Effector CD4-positive, alpha-beta T cell (primary cell): ENCODE data around the gene TMEM139.
A peak's percentile ranks its signal among the peaks of the same experiment; 100 is the strongest.
"Not testable (repeated sequence)": the region's sequence is repeated elsewhere in the genome, so short reads cannot be mapped to it uniquely, and the experiment has no call there.

Source experiments
- DNase-seq: peaks from one replicate; pipeline ENCODE4 v3.0.0-alpha.2; 2020

Gene TMEM139

DNA sequence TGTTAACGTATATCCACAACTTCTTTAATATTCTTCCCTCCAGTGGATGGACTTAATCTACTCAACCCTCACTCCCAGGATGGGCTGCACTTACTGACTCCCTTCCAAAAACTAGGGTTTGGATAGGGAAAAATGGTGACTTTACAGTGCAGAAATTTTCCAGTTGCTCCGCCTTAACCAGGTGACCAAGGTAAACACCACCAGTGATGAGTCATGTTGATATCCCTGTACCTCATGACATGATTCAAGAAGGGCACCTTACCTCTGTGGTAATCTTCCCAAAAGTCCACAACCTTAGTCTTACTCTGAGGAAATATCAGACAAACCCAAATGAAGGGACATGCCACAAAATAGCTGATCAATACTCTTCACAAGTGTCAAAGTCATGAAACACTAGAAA, 25.0 kb upstream of the TMEM139 start:
- no peak for DNase-seq

DNA sequence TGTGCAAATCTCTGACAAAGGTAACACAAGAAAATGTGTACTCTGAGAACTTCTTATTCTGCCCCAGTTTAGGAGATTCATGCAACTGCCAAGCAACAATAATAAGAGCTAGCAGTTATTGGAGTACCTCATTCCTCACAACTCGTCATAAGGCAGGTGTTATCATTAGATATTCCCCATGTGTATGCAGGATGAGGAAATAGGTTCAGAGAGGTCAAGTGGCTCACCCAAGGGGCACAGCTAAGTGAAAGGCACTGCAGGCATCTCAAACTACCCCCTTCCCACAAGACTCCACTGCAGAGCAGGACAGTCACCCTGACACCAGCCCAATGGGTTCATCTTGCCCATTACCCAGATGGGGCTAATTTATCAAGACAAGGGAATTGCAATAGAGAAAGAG, 22.9 kb upstream of the TMEM139 start:
- DNase-seq, result no peak

DNA sequence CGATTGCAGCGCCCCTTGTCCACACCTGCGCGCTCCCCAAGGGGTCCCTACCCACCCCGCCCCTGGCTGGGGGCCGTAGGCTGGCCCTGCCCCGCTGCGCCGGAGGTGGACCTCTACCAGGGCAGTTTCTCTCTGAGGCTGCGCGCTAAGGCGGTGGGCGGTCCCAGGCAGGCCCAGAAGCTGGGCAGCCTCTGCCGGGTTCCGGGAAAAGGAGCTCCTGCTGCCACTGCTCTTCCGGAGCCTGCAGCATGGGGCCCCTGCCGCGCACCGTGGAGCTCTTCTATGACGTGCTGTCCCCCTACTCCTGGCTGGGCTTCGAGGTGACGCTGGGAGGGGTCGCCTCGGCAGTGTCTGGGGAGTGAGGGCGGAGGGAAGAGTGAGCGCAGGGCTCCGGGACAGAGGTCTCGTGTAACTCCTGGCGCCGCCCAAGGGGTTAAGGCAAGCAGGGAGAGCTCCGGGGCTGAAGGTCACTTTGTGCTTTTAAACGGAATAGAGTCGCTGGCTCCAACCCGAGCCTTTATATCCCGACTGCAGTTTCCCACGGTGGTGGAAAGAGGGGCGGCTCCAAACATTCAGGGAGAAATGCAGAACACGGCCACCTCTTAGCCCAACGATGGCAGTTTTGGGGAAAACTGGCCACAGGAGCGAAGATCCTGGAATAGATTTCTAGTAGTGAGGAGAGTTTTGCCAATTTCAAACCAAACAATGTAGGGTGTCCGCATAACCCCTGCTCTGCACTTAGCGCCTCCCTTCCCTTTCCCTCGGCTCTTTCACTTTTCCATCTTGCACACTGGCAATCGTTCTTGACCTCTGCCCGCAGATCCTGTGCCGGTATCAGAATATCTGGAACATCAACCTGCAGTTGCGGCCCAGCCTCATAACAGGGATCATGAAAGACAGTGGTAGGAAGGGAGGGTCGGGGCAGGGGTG, 21.2 kb upstream of the TMEM139 start, which contains the start of gene GSTK1:
Gene GSTK1, plus strand, starts transcription at position 176 of the 930 bp plus-strand sequence. Its CDS starts 73 bp downstream, at position 249.
- peak; percentile 69 for DNase-seq

DNA sequence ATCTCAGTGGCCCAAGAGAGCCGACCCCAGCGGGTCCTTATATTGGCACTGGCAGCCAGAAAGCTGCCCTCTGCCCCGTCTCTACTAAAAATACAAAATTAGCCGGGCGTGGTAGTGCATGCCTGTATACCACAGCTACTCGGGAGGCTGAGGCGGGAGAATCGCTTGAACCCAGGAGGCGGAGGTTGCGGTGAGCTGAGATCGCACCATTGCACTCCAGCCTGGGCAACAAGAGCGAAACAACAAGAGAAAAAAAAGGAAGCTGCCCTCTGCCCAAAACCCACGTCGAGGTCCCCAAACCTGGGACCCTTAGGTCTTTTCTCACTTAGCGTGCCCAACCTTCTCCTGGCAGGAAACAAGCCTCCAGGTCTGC, 20.6 kb upstream of the TMEM139 start:
- DNase-seq, result not testable (repeated sequence)

DNA sequence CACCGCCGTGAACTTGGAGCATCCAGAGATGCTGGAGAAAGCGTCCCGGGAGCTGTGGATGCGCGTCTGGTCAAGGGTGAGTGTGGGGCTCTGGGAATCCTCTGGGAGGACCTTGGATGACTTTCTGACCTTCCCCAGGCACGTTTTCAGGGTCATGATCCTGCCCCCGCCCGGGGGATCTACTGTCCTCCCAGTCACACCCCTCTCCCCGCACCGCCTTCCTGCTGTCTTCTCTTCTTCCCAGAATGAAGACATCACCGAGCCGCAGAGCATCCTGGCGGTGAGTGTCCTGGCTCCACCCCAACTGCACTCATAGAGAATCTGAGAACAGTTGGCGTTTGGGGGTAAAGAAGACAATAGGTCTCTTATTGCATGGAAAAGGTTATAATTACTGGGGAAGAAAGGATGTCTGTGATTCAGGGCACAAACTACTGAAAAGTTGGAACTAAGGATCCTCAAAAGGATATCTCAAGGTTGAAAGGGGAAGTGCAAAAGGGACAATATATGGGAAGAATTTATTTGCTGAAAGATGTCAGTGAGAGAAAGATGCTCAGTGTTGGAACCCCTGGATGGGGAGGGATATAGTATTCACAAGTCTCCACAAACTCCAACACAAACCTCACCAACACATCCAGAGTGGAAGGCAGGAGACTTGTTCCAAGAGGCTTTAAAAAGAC, 19.6 kb upstream of the TMEM139 start:
- no peak for DNase-seq

DNA sequence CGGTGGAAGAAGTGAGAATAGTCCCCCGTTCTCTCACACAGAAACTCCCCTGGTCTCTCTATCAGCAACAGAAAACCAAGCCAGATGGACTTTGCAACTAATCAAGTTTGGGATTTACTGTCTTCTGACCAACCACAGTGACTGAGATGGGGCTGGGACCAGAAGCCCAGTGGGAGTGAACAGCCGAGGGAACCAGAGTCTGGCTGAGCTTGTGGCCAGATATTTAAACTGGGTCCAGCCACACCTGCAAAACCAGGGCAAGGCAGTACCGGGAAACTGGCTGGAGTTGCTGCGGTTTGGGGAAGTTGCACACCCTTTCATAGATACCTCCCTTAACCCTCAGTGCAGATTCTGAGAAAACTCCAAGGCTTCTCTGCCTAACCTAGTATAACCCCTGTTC, 15.5 kb upstream of the TMEM139 start:
- no peak for DNase-seq

DNA sequence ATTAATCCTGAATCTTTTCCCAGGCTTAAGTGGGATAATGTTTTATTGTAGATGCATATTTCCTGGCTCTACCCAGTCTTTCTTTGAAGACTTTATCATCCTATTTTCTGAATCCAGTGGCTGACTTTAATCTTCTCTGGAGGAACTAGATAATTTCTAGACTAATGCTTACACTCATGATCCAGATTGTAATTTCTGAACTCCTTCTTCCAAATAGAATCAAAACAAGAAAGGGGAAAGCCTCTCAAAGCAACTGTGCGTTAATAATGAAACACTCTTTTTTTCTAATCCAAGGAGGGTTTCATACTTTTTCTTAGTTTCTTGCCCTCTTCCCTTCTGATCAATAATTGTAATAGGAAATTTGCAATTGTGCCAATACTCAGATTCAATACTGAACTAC, 13.5 kb upstream of the TMEM139 start:
- no peak for DNase-seq

DNA sequence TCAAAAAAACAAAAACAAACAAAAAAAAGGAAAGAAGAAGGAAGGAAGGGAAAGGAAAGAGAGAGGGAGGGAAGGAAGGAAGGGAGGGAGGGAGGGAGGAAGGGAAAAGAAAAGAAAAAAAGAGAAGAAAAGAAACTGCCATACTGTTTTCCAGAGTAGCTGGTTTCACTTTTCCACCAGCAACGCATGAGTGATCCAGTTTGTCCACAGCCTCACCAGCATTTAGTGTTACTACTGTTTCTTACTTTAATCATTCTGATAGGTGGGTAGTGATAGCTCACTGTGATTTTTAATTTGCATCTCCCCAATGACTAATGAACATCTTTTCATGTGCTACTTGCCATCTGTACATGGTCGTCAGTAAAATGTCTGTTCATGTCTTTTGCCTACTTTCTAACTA, 11.9 kb upstream of the TMEM139 start:
- DNase-seq, result no peak

DNA sequence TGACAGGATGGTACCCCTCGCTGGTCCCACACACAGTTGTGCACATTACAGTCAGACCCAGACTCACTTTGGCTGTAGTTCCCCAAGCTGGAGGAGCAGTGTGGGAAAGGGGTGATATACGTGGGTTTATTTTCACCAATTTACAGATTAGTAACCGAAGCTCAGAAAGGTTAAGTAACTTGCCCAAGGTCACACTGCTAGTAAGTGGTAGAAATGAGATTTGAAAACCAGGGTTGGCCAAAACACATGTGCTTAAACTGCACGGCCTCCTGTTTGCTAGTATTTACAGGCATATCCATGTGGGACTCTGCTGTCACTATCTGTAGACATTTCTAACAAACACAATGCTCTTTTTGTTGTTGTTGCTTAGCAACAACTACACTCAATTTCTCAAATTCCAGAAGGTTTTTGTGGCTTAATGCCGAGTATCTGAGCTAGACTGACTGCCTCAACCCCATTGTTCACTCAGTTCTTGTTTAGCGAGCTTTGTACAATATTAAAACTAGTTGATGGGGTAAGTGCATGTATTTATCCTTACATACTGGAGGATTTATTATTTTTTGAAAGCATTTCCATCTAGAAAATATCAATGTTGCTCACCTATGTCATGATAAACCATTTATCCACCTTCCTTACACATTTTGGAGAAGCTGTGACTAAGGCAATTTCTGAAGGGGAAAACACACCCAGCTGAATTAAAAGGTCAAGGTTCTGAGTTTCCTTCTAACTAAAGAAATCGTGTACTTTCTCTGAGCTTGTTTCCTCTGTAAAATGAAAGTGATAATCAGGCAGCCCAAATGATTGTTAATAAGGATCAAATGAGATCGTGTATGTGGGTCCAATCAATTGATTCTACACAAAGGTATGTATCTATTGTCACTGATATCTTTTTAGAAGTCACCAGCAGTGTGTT, 5.3 kb upstream of the TMEM139 start:
- DNase-seq, result no peak

DNA sequence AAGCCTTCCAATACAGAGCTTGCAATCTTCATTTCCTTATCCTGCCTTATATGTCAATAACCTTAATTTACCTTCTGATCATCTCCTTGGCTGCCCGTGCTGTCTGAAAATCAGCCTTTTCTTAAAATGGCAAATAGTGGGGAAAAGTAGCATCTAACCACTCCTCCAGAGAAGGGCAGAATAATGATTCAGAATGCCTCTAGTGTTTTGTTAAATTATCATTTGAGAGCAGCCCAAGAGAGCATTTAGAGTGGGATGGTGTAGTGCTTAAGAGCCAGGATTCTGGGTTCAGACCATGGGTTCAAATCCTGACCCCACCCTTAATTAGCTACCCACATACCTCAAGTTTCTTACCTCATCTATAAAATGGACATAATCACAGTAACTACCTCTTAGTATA, 4.6 kb upstream of the TMEM139 start:
- no peak for DNase-seq

DNA sequence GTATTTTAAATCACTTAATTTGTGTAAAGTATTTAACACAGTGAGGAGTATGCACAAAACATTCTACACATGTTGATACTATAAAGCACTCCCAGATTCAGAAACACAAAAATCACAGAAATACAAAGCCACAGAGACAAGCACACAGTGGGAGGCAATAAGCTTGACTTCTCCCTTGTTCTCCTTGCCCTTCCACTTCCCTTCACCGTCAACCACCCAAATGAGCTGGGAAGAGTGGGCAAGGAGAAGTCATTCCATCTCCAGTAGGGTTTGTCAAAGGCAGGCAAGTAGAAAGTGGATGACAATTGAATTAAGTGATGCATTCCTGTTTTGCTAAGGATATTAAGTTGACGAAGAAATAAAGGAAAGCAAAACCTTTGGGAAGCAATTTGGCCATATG, 4.2 kb upstream of the TMEM139 start:
- no peak for DNase-seq

DNA sequence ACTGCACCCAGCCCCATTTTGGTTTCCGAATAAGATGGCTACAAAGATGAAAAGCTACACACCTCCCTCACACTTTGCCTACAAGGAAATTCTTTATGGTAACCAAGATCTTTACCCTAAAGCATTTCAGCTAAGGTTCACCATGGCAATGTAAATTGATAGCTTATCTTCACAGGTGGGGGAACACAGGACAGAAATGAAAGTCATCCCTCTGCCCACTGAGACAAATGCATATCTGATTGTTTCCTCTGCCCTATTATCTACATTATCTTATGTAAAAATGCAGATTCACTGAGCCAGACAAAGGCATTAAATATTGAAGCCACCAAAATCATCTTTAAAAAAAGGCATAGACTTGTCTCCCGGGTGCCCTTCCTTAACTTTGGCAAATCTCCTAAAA, 3.2 kb upstream of the TMEM139 start:
- DNase-seq, result no peak

DNA sequence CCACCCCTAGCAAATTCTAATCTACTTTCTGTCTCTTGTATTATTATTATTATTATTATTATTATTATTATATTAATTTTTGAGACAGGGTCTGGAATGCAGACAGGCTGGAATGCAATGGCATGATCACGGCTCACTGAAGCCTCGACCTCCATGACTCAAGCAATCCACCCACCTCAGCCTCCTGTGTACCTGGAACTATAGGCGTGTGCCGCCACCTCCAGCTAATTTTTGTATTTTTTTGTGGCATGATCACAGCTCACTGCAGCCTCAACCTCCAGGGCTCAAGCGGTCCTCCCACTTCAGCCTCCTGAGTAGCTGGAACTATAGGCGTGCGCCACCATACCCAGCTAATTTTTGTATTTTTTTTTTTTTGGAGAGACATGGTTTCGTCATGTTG, 2.6 kb upstream of the TMEM139 start:
- no peak for DNase-seq

DNA sequence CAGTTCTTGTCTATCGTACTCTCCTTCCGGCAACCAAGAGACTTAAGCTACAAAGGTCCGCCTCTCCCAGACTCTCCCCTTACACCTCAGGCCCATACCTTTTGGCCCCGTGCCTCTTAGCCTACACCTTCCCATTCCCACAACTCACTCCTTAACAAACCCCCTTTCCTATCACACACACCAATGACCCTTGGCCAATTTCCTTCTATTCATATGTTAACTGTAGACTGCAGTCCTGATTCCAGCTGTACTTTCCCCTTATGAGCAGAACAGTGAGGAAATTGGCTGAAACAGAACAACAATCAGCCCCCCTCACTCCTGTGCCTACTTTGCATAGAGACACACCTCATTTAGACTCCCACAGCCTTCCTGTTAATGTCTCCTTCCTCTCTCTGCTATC, 1.4 kb upstream of the TMEM139 start:
- DNase-seq, result no peak

DNA sequence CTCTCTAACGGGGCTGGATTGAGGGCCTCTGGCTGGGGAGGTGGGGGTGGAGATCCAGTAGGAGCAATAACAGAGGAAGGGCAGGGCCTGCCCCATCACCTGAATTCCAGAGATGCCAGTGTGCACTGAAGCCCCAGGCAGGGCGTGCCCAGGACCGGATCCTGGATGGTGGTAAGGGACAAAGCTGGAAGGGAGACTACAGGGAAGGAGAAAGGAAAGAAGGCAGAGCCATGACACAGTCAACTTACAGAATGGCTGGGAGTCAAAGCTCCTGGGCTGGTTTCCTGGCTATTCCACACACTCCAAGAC, 666 bp downstream of the TMEM139 start:
- DNase-seq, result no peak

DNA sequence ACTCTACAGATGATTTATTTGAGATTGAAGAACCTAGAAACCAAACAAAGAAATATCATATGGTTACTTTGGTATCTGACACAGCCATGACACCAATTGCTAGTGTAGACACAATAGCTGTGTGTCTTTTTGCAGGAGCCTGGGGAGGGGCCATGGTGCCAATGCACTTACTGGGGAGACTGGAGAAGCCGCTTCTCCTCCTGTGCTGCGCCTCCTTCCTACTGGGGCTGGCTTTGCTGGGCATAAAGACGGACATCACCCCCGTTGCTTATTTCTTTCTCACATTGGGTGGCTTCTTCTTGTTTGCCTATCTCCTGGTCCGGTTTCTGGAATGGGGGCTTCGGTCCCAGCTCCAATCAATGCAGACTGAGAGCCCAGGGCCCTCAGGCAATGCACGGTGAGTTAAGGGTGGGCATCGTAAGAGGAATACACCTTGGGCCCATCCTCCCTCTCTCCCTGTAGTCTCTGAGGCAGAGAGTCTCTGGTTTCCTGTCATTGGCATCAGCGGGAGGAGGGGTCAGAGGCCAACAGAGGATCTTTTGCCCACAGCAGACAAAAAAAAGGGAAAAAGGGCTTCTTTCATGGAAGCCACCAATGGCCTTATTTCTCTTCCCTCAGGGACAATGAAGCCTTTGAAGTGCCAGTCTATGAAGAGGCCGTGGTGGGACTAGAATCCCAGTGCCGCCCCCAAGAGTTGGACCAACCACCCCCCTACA, 1.2 kb downstream of the TMEM139 start:
- DNase-seq, result no peak

DNA sequence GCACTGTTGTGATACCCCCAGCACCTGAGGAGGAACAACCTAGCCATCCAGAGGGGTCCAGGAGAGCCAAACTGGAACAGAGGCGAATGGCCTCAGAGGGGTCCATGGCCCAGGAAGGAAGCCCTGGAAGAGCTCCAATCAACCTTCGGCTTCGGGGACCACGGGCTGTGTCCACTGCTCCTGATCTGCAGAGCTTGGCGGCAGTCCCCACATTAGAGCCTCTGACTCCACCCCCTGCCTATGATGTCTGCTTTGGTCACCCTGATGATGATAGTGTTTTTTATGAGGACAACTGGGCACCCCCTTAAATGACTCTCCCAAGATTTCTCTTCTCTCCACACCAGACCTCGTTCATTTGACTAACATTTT, 1.7 kb downstream of the TMEM139 start:
- no peak for DNase-seq

DNA sequence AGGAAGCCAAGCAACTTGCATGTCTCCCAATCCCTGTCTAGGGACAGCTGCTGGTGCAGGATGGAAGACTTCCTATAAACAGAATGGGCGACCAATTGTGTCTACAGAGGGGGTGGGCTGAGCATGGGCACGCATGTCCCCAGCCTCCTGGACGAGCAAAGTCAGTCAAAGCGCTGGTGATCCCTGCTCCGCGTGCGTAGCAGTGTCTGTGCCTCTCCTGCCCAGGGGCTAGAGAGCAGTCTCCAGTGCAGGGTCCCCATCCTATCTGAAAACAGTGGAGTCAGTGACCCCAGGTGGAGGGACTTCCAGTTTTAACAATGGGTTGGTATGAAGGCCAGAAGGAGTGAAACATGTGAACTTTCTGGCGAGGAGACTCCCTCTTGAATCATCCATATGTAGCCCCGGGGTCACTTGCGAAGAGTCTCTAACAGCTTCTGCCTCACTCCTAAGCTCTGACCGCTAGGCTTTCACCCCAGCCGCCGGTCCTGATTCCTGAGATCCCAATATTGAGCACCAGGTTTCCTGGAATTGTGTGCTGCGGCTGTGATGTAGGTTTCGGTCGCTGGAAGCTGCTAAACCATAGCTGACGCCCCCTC, 2.7 kb downstream of the TMEM139 start:
- DNase-seq, result no peak

DNA sequence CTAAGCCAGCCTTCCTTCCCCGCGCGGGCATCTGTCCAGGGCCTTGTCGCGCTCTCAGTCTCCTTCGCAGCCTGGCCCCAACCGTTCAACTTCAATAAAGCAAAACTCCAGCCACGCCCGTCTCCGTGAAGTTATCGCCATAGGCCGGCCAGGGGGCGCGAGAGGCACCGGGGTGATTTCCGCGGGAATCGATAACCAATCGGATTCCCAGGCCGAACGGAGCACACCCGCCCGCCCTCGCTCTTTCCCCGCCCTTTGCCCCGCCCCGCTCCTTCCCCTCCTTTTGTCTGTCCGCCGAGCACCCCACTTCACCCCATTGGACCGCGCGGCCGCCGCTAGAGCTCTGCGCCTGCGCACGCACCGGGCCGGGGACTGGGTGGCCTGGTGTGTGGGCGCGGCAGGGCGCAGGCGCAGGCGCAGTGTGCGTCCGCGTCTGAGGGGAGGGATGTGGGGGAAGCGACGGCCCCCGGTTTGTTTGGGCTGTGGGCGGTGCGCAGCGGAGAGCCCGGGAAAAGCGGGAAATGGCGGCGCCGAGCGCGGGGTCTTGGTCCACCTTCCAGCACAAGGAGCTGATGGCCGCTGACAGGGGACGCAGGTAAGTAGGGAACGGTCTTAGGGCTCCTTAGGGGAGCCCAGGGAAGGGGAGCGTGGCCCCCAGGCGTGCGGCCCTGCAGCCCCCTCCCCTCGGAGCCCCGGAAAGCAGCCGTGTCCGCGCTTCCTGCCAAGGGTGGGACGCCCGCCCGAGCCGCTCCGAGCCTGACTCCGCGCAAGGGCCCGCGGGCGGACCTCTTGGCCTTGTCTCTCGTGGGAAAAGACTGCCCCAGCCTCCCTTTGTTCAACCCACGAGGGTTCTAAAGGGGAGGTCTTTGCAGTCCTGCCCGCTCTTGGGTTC, 3.4 kb downstream of the TMEM139 start, which contains the start of gene CASP2:
Gene CASP2, plus strand, starts transcription at position 417 of the 892 bp plus-strand sequence. Its CDS starts 105 bp downstream, at position 522.
- DNase-seq, result peak; percentile 97

DNA sequence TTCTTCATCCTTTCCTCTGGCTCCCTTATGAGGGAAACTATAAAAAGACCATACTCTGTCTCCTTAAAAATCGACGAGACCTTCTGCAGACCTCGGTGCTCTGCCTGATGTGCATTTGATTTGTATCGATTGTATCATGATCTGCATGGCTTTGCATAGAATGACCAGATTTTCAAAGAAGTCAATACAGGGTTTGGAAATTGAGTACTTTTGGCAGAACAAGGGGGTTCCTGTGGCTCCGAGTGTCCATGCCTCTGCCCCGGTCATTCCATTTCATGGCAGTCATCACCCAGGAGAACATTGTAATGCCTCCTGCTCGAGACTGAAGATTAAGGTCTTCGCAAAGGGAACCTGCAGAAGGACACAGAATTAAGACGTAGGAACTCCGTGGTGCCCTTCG, 4.1 kb downstream of the TMEM139 start:
- DNase-seq, result no peak

DNA sequence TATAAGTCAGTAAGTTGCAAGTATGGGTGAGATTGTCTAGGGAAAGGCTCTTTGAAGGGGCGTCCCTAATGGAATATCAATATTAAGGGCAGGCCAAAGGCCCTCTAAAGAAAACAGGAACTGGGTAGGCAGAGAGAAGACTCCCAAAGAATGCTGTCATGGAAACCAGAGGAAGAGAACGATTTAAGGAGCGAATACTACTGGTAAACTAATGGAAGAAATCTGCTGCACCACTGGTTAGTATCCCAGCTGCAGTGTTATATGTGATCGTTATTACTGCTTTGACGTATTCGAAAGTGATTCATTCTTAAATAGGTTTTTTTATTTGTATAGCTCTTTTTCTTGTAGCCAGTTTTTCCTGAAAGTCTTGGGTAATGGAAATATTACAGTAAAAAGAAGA, 4.7 kb downstream of the TMEM139 start:
- no peak for DNase-seq
